HFF-Myc (cell line): ENCODE results near the gene LIPA.

Experiments
- DNase-seq: peaks from one replicate; pipeline ENCODE4 v3.0.0-alpha.2; 2011; ENCODE audit warnings: low read depth; ENCODE audit errors: extremely low read depth
- H3K4me3 ChIP-seq: replicated peaks from 2 replicates; pipeline ENCODE4 v1.5.1; 2011; ENCODE audit warnings: low read depth, mild to moderate bottlenecking, control low read depth, low read length
- TF ChIP-seq, protein P1 (sequence below): IDR thresholded peaks from 2 replicates; pipeline ENCODE4 v1.5.1; 2012; ENCODE audit warnings: mild to moderate bottlenecking, low read depth, low read length, control low read depth; ENCODE audit errors: missing control alignments

LIPA gene

GRCh38 chr10:89213191-89213808 is 38.3 kb downstream of the LIPA start:
- TF ChIP-seq, protein P1, sequence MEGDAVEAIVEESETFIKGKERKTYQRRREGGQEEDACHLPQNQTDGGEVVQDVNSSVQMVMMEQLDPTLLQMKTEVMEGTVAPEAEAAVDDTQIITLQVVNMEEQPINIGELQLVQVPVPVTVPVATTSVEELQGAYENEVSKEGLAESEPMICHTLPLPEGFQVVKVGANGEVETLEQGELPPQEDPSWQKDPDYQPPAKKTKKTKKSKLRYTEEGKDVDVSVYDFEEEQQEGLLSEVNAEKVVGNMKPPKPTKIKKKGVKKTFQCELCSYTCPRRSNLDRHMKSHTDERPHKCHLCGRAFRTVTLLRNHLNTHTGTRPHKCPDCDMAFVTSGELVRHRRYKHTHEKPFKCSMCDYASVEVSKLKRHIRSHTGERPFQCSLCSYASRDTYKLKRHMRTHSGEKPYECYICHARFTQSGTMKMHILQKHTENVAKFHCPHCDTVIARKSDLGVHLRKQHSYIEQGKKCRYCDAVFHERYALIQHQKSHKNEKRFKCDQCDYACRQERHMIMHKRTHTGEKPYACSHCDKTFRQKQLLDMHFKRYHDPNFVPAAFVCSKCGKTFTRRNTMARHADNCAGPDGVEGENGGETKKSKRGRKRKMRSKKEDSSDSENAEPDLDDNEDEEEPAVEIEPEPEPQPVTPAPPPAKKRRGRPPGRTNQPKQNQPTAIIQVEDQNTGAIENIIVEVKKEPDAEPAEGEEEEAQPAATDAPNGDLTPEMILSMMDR, result peak; percentile 31
- DNase-seq, result no peak

GRCh38 chr10:89210794-89211425 is 40.7 kb downstream of the LIPA start:
- TF ChIP-seq, protein P1, result no peak
- no peak overlapping the region for H3K4me3 ChIP-seq
- no peak for DNase-seq

More at GRCh38 chr10:89213191-89213808, 38.3 kb downstream of the LIPA start:
- no peak overlapping the region for H3K4me3 ChIP-seq

- TF ChIP-seq, protein P1, result no peak
- DNase-seq, result no peak
- H3K4me3 ChIP-seq, result no peak overlapping the region
These were observed 41.9 kb downstream of the LIPA start for GRCh38 chr10:89209718-89210117.

DNA sequence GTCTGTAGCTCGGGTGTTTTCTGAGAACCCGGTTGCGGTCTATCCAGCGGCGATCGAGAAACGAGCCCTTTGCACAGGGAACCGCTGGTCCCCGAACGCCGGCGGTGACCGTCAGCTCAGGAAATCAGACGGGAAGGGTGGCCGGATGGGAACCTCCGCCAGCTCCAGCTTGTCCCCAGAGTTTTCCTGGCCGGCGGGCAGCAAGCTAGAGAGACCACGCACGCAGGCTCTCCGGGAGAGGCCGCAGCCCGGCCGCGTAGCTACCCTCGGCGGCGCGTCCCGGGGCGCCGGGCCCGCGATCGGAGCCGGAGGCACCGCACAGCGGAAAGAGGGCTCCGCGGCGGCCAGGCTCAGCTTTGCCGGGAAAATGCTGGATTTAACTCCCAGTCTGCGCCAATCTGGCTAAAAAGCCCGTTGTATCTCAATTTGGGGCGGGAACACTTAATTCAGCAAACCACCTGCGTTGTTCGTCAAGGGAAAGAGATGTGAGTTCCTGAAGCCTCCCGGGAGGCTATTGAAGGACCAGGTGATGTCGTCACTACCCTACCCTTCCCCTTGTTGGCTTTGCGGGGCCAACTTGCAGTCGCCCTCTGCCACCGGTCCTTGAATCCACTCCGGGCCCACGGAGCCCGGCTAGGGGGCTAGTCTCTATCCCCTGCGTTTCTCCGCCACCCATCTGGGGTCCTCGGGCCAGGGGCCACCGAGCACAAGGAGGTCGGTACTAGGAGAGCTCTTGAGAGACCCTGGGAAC is 43.6 kb downstream of the LIPA start:
- no peak for DNase-seq
- peak overlapping the region; percentile 49 for H3K4me3 ChIP-seq
- TF ChIP-seq, protein P1, result no peak

DNA sequence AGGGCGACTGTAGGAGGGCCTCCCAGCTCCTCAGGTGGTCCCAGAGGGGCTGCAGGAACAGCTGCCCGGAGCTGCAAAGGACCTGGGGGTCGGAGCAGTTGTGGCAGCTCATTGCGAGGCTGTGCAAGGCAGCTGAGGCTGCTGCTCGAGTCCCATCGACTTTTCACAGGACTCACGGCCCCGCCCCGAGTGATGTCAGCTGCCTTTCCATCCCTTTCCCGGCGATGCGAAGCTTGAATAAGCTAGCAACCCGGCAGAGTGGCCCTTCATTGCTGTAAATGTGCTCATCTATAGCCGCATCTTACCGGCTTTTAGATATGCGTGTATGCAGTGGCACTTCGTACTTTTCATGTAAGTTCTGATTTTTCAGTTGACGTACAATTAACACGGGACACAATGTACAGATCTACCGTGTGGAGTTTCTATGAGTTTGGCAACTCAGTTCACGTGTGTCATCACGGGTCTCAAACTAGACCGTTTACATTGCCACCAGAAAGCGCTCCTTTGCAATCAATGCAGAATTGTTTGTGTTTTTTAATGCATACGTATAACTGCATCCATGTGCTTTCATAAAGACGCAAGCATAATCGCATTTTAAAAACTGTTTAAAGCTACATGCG is 44.3 kb downstream of the LIPA start, which contains the start of gene CH25H:
CH25H (minus strand) TSS at position 137 of the 620 bp plus-strand sequence; CDS start at position 112, 25 bp downstream.
- no peak for DNase-seq
- TF ChIP-seq, protein P1, result no peak
- peak within 1 kb of the TSS; percentile 49 for H3K4me3 ChIP-seq

DNA sequence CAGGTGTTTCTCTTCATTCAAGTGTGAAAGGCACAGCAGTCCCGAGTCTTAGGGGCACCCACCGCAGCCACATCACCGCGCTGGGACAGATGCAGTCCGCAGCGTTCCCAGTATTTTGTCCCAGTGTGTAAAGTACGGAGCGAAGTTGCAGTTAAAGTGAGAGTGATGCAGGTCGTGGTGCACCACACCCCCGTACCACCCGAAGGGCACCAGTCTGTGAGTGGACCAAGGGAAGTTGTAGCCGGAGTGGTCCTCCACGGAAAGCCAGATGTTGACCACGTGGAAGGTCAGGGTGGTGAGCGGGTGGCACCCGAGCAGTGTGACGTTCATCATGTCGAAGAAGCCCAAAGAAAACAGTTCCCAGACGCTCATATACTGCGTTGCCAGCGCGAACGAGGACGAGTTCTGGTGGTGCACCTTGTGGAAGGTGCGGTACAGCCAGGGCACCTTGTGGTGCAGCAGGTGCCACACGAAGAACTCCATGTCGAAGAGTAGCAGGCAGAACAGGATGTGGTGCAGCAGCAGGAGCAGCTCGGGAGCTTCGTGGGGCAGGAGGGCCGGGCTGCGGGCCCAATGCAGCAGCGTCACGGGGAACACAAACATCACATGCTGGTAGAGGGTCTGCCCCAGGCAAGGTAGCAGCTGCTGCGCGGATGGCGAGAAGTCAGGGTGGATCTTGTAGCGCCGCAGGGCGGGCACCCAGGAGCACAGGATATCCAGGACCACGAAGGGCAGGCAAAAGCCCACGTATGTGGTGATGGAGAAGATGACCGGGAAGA is 45.0 kb downstream of the LIPA start:
- no peak for DNase-seq
- TF ChIP-seq, protein P1, result no peak
- H3K4me3 ChIP-seq, result peak overlapping the region; percentile 49
